Osteoblast (primary cell): ENCODE data around the gene WNT7A. TPM values are rescaled to one million over a fixed set of nuclear protein-coding genes. Genes with fewer than 3 reads are reported as not detected.

ENCODE experiments used
- DNase-seq: peaks from one replicate; pipeline ENCODE4 v3.0.0; 2011; ENCODE audit warnings: low spot score, mixed read lengths; ENCODE audit not compliant: insufficient read length; ENCODE audit errors: missing footprints
- H2AFZ ChIP-seq: 2 replicates; pipeline ENCODE4 v1.6.0; 2011; ENCODE audit warnings: mild to moderate bottlenecking, low read length
- H3K27ac ChIP-seq: 2 replicates; pipeline ENCODE4 v1.5.1; 2011; ENCODE audit warnings: mild to moderate bottlenecking, low read depth, low read length, moderate library complexity
- H3K27me3 ChIP-seq: 2 replicates; pipeline ENCODE4 v1.6.0; 2012; ENCODE audit warnings: mild to moderate bottlenecking, control low read depth, inconsistent platforms, low read length, moderate library complexity; ENCODE audit not compliant: insufficient read depth
- H3K36me3 ChIP-seq: 2 replicates; pipeline ENCODE4 v1.5.1; 2011; ENCODE audit warnings: mild to moderate bottlenecking, low read length, control low read depth, moderate library complexity; ENCODE audit not compliant: insufficient read depth
- H3K4me1 ChIP-seq: 2 replicates; pipeline ENCODE4 v1.5.1; 2011; ENCODE audit warnings: mild to moderate bottlenecking, low read length, control low read depth, moderate library complexity; ENCODE audit not compliant: insufficient read depth
- H3K4me2 ChIP-seq: 2 replicates; pipeline ENCODE4 v1.6.0; 2011; ENCODE audit warnings: mild to moderate bottlenecking, low read length; ENCODE audit not compliant: insufficient read depth
- H3K4me3 ChIP-seq: fragments of 200-600 bp; sonication (generic); 3 replicates; pipeline ENCODE4 v1.5.1; 2012; ENCODE audit warnings: mild to moderate bottlenecking, low read length, inconsistent platforms; ENCODE audit not compliant: insufficient read depth
- H3K79me2 ChIP-seq: 2 replicates; pipeline ENCODE4 v1.6.0; 2012; ENCODE audit warnings: mild to moderate bottlenecking, low read length, control low read depth, inconsistent platforms; ENCODE audit not compliant: insufficient read depth
- H3K9me3 ChIP-seq: 2 replicates; pipeline ENCODE4 v1.5.1; 2011; ENCODE audit warnings: low read depth, low read length, control low read depth
- H4K20me1 ChIP-seq: 2 replicates; pipeline ENCODE4 v1.6.0; 2012; ENCODE audit warnings: mild to moderate bottlenecking, low read length, control low read depth; ENCODE audit not compliant: insufficient read depth
- total RNA-seq: library from RNA; depleted of rRNA; stranded (reverse); fragments of >200 nt; gene quantifications from 2 replicates; pipeline ENCODE4 v1.2.3, GENCODE V29; 2012
- TF ChIP-seq, protein P1 (sequence below): IDR thresholded peaks from 2 replicates; pipeline ENCODE4 v1.5.1; 2011; ENCODE audit warnings: mild to moderate bottlenecking, low read depth, low read length, moderate library complexity; ENCODE audit errors: extremely low read depth

Gene WNT7A
- total RNA-seq, 1 donor: not detected

DNA sequence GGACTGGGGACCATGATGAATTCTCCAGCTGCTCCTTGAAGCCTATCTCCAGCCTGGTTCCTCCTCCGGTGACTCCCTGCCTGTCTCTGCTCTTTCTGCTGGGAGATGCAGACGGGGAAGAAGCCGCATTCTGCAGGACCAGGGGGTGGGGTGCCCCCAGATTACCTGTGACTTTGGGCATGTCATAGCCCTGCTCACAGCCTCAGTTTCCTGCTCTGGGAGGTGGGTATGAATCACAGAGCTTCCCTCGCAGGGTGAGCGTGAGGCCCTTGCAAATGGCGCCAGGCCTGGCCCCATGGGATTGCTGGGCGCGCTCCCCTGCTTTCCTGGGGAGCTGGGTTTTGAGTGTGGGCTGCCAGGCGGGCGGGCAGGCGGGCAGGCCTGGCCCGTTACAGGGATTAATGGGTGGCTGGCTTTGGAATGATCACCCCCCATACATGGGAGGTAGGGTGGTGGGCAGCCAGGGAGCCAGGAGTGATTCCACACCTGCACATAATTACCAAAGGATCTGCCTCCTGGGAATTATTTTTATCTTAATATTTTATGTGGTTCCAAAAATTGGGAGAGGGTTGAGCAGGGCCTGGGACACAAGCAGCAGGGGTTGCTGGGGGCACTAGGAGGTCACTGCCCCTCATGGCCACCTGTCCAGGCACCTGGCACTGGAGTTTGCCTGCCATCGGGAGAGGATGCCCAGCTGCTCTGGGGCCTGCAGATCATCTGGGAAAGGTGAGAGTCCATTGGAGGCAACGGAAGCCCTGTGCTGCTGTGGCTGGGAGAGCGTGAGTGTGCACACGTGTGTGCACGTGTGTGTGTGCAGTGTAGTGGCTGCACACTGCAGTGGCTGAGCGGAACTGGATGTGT lies 106.8 kb downstream of the WNT7A start:
- Histone ChIP-seq H2AFZ (no peak overlapping the region), H3K27me3 (no peaks in the 10 kb centered on the region), H4K20me1 (no peaks in the 10 kb centered on the region), H3K4me1 (no peaks in the 10 kb centered on the region), H3K4me2 (no peak overlapping the region), H3K9me3 (no peaks in the 10 kb centered on the region), H3K36me3 (no peaks in the 10 kb centered on the region), H3K4me3 (no peak overlapping the region), H3K79me2 (no peaks in the 10 kb centered on the region), H3K27ac (no peak overlapping the region)
- peak; percentile 55 for DNase-seq
- TF ChIP-seq, protein P1, sequence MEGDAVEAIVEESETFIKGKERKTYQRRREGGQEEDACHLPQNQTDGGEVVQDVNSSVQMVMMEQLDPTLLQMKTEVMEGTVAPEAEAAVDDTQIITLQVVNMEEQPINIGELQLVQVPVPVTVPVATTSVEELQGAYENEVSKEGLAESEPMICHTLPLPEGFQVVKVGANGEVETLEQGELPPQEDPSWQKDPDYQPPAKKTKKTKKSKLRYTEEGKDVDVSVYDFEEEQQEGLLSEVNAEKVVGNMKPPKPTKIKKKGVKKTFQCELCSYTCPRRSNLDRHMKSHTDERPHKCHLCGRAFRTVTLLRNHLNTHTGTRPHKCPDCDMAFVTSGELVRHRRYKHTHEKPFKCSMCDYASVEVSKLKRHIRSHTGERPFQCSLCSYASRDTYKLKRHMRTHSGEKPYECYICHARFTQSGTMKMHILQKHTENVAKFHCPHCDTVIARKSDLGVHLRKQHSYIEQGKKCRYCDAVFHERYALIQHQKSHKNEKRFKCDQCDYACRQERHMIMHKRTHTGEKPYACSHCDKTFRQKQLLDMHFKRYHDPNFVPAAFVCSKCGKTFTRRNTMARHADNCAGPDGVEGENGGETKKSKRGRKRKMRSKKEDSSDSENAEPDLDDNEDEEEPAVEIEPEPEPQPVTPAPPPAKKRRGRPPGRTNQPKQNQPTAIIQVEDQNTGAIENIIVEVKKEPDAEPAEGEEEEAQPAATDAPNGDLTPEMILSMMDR: no peak

DNA sequence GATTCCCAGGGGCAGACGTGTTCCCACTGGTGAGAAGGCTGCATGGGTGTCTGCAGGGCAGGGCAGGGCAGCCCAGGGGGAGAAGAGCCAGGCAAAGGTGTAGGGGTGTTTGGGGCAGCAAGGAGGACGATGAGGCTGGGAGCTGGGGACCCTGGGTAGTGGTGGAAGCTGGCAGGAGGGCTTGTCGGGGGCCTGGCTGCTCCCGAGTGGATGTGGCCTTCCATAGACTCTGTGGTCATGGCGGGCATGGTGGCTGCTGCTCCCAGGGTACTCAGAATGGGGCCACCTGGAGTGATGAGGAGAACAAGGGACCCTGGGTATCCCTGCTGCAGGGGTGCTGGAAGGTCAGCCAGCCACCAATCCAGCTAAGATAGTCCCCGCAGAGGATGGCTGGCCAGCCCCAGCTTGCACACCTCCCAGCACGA lies 107.5 kb downstream of the WNT7A start:
- Histone ChIP-seq H3K36me3 (no peaks in the 10 kb centered on the region), H4K20me1 (no peaks in the 10 kb centered on the region), H3K9me3 (no peaks in the 10 kb centered on the region), H3K4me2 (no peak overlapping the region), H3K79me2 (no peaks in the 10 kb centered on the region), H3K4me1 (no peaks in the 10 kb centered on the region), H3K27me3 (no peaks in the 10 kb centered on the region), H3K27ac (no peak overlapping the region), H3K4me3 (no peak overlapping the region), H2AFZ (no peak overlapping the region)
- DNase-seq: no peak
- TF ChIP-seq, protein P1: no peak

DNA sequence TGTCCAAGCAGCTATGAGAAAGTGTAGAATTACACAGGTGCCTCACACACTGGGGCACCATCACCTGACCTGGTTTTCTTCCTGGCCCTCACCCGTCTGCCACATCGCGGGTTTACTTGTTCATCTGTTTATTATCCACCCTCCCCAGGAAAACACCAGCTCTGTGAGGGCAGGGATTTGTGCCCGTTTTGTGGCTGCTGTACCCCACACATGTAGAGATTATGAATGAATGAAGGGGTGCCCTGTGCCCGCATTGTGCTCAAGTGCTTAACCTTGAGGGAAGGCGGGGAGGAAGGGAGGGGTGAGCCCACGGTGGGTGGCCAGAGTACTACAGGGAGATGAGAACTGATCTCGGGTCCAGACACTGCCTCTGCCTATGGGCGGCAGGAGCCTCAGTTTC lies 108.4 kb downstream of the WNT7A start:
- no peak for DNase-seq
- no peak overlapping the region for H3K27ac ChIP-seq
- H2AFZ ChIP-seq: no peak overlapping the region
- H3K4me1 ChIP-seq: no peaks in the 10 kb centered on the region
- H3K36me3 ChIP-seq: no peaks in the 10 kb centered on the region
- H3K4me2 ChIP-seq: no peak overlapping the region
- H3K79me2 ChIP-seq: no peaks in the 10 kb centered on the region
- no peaks in the 10 kb centered on the region for H4K20me1 ChIP-seq
- H3K27me3 ChIP-seq: no peaks in the 10 kb centered on the region
- no peak overlapping the region for H3K4me3 ChIP-seq
- TF ChIP-seq, protein P1: no peak
- H3K9me3 ChIP-seq: no peaks in the 10 kb centered on the region
